PFSK-1 (cell line): Measurements from ENCODE around the gene NECTIN1.

Experiments
- FOXP2 ChIP-seq: optimal IDR thresholded peaks from 2 replicates; pipeline ENCODE3; 2011; ENCODE audit warnings: borderline replicate concordance, control low read depth, inconsistent platforms; ENCODE audit not compliant: insufficient read depth; ENCODE audit errors: extremely low read length, extremely low read depth
- POLR2AphosphoS5 ChIP-seq: IDR thresholded peaks from 2 replicates; pipeline ENCODE4 v1.6.1; 2012; ENCODE audit warnings: low read depth, mild to moderate bottlenecking, control low read depth, low read length, moderate library complexity
- REST ChIP-seq, 2 experiments: IDR thresholded peaks; 2 replicates each; pipeline versions ENCODE4 v1.6.1 to v1.8.0; 2011 to 2012; ENCODE audit warnings: low read depth in 2 of 2, low read length in 2 of 2, control low read depth in 1 of 2, inconsistent platforms in 1 of 2, mild to moderate bottlenecking in 1 of 2, moderate library complexity in 1 of 2; ENCODE audit not compliant: insufficient read depth in 1 of 2
- SIN3A ChIP-seq: IDR thresholded peaks from 2 replicates; pipeline ENCODE4 v1.6.1; 2012; ENCODE audit warnings: mild to moderate bottlenecking, low read length, moderate library complexity, borderline replicate concordance; ENCODE audit not compliant: insufficient read depth
- TAF1 ChIP-seq: IDR thresholded peaks from 2 replicates; pipeline ENCODE4 v1.6.1; 2012; ENCODE audit warnings: low read length, control low read depth, borderline replicate concordance; ENCODE audit not compliant: insufficient read depth

GRCh38 chr11:119676461-119677020 is 52.5 kb downstream of the NECTIN1 start:
- TF ChIP-seq POLR2AphosphoS5 (no peak), TAF1 (no peak), REST (IDR thresholded peaks at IDR 0.05; ENCODE audit: insufficient read depth in 1 of 2, low read depth in 2 of 2, low read length in 2 of 2) (no peak), SIN3A (no peak), FOXP2 (no peak)
